ENCODE data around the gene PACSIN1.

- TF ChIP-seq CTCF (optimal IDR thresholded peaks at IDR 0.05 in 1 of 3, IDR thresholded peaks at IDR 0.05 in 1 of 3, conservative IDR thresholded peaks at IDR 0.05 in 1 of 3; ENCODE audit: extremely low read depth in 1 of 3, insufficient read depth in 2 of 3, low read length in 3 of 3) (no peak), EZH2 (IDR thresholded peaks at IDR 0.05; ENCODE audit: low read length) (no peak)
These were observed 18.0 kb upstream of the PACSIN1 start for GRCh38 chr6:34447910-34448309.

Measured in keratinocyte (primary cell).